Smooth muscle cell (in vitro differentiated cells): ENCODE measurements around the gene ABHD3. TPM values are rescaled to one million over a fixed set of nuclear protein-coding genes. Genes with fewer than 3 reads are reported as not detected.

Experiments used
- DNase-seq: peaks from one replicate; lab custom pipeline; 2025; ENCODE audit not compliant: unreplicated experiment; lab: John Stamatoyannopoulos, UW
- H2AFZ ChIP-seq: fragments of 200-600 bp; sonication (generic); 2 replicates; pipeline ENCODE4 v1.6.0; 2016; ENCODE audit warnings: antibody characterized with exemption, low read depth, mild to moderate bottlenecking
- H3F3A ChIP-seq: fragments of 200-600 bp; sonication (generic); 2 replicates; pipeline ENCODE4 v1.6.0; 2017; ENCODE audit warnings: antibody characterized with exemption, low read depth
- H3K27ac ChIP-seq: fragments of 200-600 bp; sonication (generic); 2 replicates; pipeline ENCODE4 v1.5.1; 2016; ENCODE audit warnings: low read depth, mild to moderate bottlenecking
- H3K27me3 ChIP-seq: fragments of 200-600 bp; sonication (generic); 2 replicates; pipeline ENCODE4 v1.6.1; 2016; ENCODE audit warnings: low read depth, mild to moderate bottlenecking
- H3K36me3 ChIP-seq: fragments of 200-600 bp; sonication (generic); 2 replicates; pipeline ENCODE4 v1.5.1; 2016; ENCODE audit warnings: low read depth
- H3K4me1 ChIP-seq: fragments of 200-600 bp; sonication (generic); 2 replicates; pipeline ENCODE4 v1.5.1; 2016; ENCODE audit warnings: low read depth
- H3K4me2 ChIP-seq: fragments of 200-600 bp; sonication (generic); 2 replicates; pipeline ENCODE4 v1.6.0; 2016; ENCODE audit warnings: mild to moderate bottlenecking
- H3K4me3 ChIP-seq: fragments of 200-600 bp; sonication (generic); 2 replicates; pipeline ENCODE4 v1.5.1; 2016; ENCODE audit warnings: mild to moderate bottlenecking
- H3K79me2 ChIP-seq: fragments of 200-600 bp; sonication (generic); 2 replicates; pipeline ENCODE4 v1.6.0; 2016; ENCODE audit warnings: low read depth, mild to moderate bottlenecking
- H3K9ac ChIP-seq: fragments of 200-600 bp; sonication (generic); 2 replicates; pipeline ENCODE4 v1.6.0; 2016; ENCODE audit warnings: low read depth
- H3K9me3 ChIP-seq: fragments of 200-600 bp; sonication (generic); replicated peaks from 2 replicates; pipeline ENCODE4 v1.5.1; 2016; ENCODE audit warnings: low read depth
- H4K20me1 ChIP-seq: fragments of 200-600 bp; sonication (generic); 2 replicates; pipeline ENCODE4 v1.6.0; 2016; ENCODE audit warnings: low read depth
- CTCF ChIP-seq: fragments of 200-600 bp; sonication (generic); IDR thresholded peaks from 2 replicates; pipeline ENCODE4 v1.5.1; 2017; ENCODE audit warnings: borderline replicate concordance, mild to moderate bottlenecking, antibody characterized with exemption; ENCODE audit not compliant: insufficient read depth, poor library complexity, severe bottlenecking
- WGBS: methylation state at CpG from one replicate; pipeline ENCODE4 v1.1.7; 2016; ENCODE audit warnings: low lambda C conversion rate; 5-methylcytosine and 5-hydroxymethylcytosine counted together
- microRNA counts: library from miRNA; unstranded; fragments of <30 nt; microRNA quantifications from one replicate; lab custom pipeline; 2016
- microRNA-seq: library from miRNA; unstranded; fragments of <30 nt; microRNA quantifications from one replicate; pipeline ENCODE4, GENCODE V29; 2016; ENCODE audit warnings: borderline number of aligned reads
- polyA plus RNA-seq: library from polyadenylated mRNA; unstranded; fragments of >200 nt; fragmentation: Nextera tagmentation; extraction: Ambion mirVana; gene quantifications from 2 replicates; pipeline ENCODE4 v1.2.1, GENCODE V29; 2016
- small RNA-seq: library from RNA; depleted of rRNA; stranded (forward); fragments of <200 nt; gene quantifications from one replicate; pipeline ENCODE3, GENCODE V24; 2014
- total RNA-seq: library from RNA; depleted of rRNA; stranded (reverse); fragments of >200 nt; gene quantifications from 2 replicates; pipeline ENCODE4 v1.2.3, GENCODE V29; 2014

ABHD3 gene
- total and polyA plus RNA-seq, 2 experiments from 2014 or later, result 6.9 to 9.9 TPM

- H3K4me3 ChIP-seq, result no peak overlapping the region
- H3K9ac ChIP-seq, result no peak overlapping the region
- TF ChIP-seq CTCF, result no peak
- H3K36me3 ChIP-seq, result no peaks in the 10 kb centered on the region
- no peak overlapping the region for H3K27ac ChIP-seq
- DNase-seq, result no peak
- no peak overlapping the region for H3K4me2 ChIP-seq
- peaks cover 30% of the 10 kb centered on the region for H3K79me2 ChIP-seq
- 97% methylated on average over 5 of the region's 5 CpGs for WGBS
- H3K4me1 ChIP-seq, result peaks cover 10% of the 10 kb centered on the region
- H3K27me3 ChIP-seq, result no peaks in the 10 kb centered on the region
- peaks cover 15% of the 10 kb centered on the region for H4K20me1 ChIP-seq
- no peaks in the 10 kb centered on the region for H3F3A ChIP-seq
- H2AFZ ChIP-seq, result no peak overlapping the region
- no peaks in the 10 kb centered on the region for H3K9me3 ChIP-seq
These were observed 102.3 kb downstream of the ABHD3 start for GRCh38 chr18:21602299-21602587.

MicroRNAs encoded within 50 kb of the gene (microRNA counts, 767-probe panel; counts per million panel counts)
- microRNA hsa-miR-320c (lab: Ali Mortazavi, UCI), result 183 counts per million

Small RNA genes within 50 kb of the gene (microRNA-seq; reads per million reads assigned to microRNA genes)
- gene MIR320C1, result 4.7 reads per million

Small RNA genes within 50 kb of the gene (small RNA-seq; reads per million reads assigned to genes)
- gene MIR320C1 (not detected), gene RF00019 (not detected), gene RF01241 (not detected)

Other genes with a start within 250 kb of the ABHD3 start
- gene ESCO1, start 104.1 kb downstream of the ABHD3 start, total RNA-seq, result 21.4 and 34.0 TPM in 2 replicates
- gene ESCO1, start 104.1 kb downstream of the ABHD3 start, polyA plus RNA-seq, result 10.1 and 11.5 TPM in 2 replicates
- gene SNRPD1, start 92.5 kb downstream of the ABHD3 start, total RNA-seq, result 13.6 and 23.0 TPM in 2 replicates
- gene SNRPD1, start 92.5 kb downstream of the ABHD3 start, polyA plus RNA-seq, result 129 and 133 TPM in 2 replicates
- gene MIB1, start 36.0 kb upstream of the ABHD3 start, total RNA-seq, result 69.1 and 96.2 TPM in 2 replicates
- 9.2 and 10.8 TPM in 2 replicates for gene MIB1, start 36.0 kb upstream of the ABHD3 start, polyA plus RNA-seq